ENCODE results near the gene CHRNA5. TPM values are rescaled to one million over a fixed set of nuclear protein-coding genes. Genes with fewer than 3 reads are reported as not detected.

CHRNA5 gene
- total RNA-seq, 2 experiments from 2014 or later: 2.4 to 4.0 TPM

DNA sequence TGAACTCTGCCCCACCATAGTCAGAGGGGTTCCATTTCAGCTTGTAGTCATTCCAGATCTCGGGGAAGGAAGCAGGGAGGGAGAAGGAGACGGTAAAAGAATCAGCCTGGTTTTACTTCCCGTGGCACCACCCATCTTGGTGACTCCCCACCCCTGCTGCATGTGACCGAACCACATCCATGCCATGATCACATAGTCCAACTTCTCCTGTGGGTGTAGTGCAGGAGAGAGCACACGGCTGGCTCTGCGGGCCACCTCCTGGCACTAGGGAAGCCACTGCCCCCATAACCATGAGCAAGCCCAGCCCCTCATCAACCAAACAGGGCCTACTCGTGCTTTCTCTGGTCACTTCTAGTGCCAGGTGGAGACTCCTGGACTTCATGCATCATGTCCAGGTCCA, 51.8 kb downstream of the CHRNA5 start:
- H3K4me3 Mint-ChIP-seq: no peak overlapping the region
- no peak overlapping the region for H3K27ac Mint-ChIP-seq
- H3K36me3 Mint-ChIP-seq (ENCODE audit: low read depth): no peaks in the 10 kb centered on the region
- no peaks in the 10 kb centered on the region for H3K9me3 Mint-ChIP-seq
- H3K27me3 Mint-ChIP-seq: peaks cover 33% of the 10 kb centered on the region
- no peak for DNase-seq
- ChIA-PET POLR2A (no interaction called here), CTCF (no interaction called here)
- peaks cover 5% of the 10 kb centered on the region for H3K4me1 Mint-ChIP-seq

DNA sequence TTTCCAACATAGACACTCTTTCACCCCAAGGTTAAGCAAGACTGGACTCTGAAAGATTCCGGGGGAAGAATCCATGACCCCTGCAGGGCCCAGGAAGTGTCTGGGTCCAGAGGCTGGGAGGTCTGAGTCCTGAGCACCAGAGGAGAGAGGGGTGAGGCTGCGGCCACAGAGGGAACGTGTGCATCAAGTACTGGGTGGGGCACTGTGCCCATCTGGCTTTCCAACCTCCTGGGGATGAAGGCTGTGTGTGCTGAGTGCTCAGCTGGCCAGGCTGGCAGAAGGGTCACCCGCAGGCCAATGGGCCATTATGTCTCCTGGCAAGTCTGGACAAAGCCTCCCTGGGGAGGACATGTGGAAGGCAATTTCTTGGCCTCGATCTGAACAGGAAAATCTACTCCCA, 52.2 kb downstream of the CHRNA5 start:
- H3K4me1 Mint-ChIP-seq: peaks cover 5% of the 10 kb centered on the region
- ChIA-PET CTCF (no interaction called here), POLR2A (no interaction called here)
- H3K36me3 Mint-ChIP-seq (ENCODE audit: low read depth): no peaks in the 10 kb centered on the region
- no peak for DNase-seq
- no peaks in the 10 kb centered on the region for H3K9me3 Mint-ChIP-seq
- H3K4me3 Mint-ChIP-seq: no peak overlapping the region
- H3K27me3 Mint-ChIP-seq: peaks cover 38% of the 10 kb centered on the region
- no peak overlapping the region for H3K27ac Mint-ChIP-seq

- no peak overlapping the region for H3K27ac Mint-ChIP-seq
- H3K9me3 Mint-ChIP-seq: no peaks in the 10 kb centered on the region
- DNase-seq: no peak
- peaks cover 5% of the 10 kb centered on the region for H3K4me1 Mint-ChIP-seq
- H3K4me3 Mint-ChIP-seq: no peak overlapping the region
- H3K27me3 Mint-ChIP-seq: peaks cover 42% of the 10 kb centered on the region
- H3K36me3 Mint-ChIP-seq (ENCODE audit: low read depth): no peaks in the 10 kb centered on the region
- ChIA-PET POLR2A (no interaction called here), CTCF (no interaction called here)
These were observed 52.7 kb downstream of the CHRNA5 start for GRCh38 chr15:78618064-78618463.

GRCh38 chr15:78618490-78618934, 53.2 kb downstream of the CHRNA5 start:
- H3K27me3 Mint-ChIP-seq: peaks cover 46% of the 10 kb centered on the region

GRCh38 chr15:78619022-78619950, 54.0 kb downstream of the CHRNA5 start:
- no peak for DNase-seq
- no peaks in the 10 kb centered on the region for H3K36me3 Mint-ChIP-seq (ENCODE audit: low read depth)
- H3K27me3 Mint-ChIP-seq: peaks cover 47% of the 10 kb centered on the region

More at GRCh38 chr15:78618490-78618934, 53.2 kb downstream of the CHRNA5 start:
- no peaks in the 10 kb centered on the region for H3K9me3 Mint-ChIP-seq
- H3K4me1 Mint-ChIP-seq: peaks cover 5% of the 10 kb centered on the region
- H3K27ac Mint-ChIP-seq: no peak overlapping the region
- ChIA-PET POLR2A (no interaction called here), CTCF (interaction anchor here (1.8 kb wide), 1 partner anchor 91 kb away, joined by 7 read pairs; no protein-coding TSS in a partner anchor)
- H3K36me3 Mint-ChIP-seq (ENCODE audit: low read depth): no peaks in the 10 kb centered on the region
- no peak overlapping the region for H3K4me3 Mint-ChIP-seq
- DNase-seq: peak; percentile 86

GRCh38 chr15:78620021-78620526, 54.8 kb downstream of the CHRNA5 start:
- POLR2A ChIA-PET: no interaction called here
- H3K27me3 Mint-ChIP-seq: peaks cover 47% of the 10 kb centered on the region
- no peaks in the 10 kb centered on the region for H3K9me3 Mint-ChIP-seq
- CTCF ChIA-PET: interaction anchor here (1.0 to 1.8 kb wide), 2 partner anchors 41 to 90 kb away, joined by 4 to 7 read pairs; no protein-coding TSS in a partner anchor
- H3K36me3 Mint-ChIP-seq (ENCODE audit: low read depth): no peaks in the 10 kb centered on the region
- no peak for DNase-seq
- H3K4me1 Mint-ChIP-seq: peaks cover 5% of the 10 kb centered on the region
- H3K4me3 Mint-ChIP-seq: no peak overlapping the region
- H3K27ac Mint-ChIP-seq: no peak overlapping the region

More at GRCh38 chr15:78619022-78619950, 54.0 kb downstream of the CHRNA5 start:
- POLR2A ChIA-PET: no interaction called here
- no peak overlapping the region for H3K4me3 Mint-ChIP-seq
- CTCF ChIA-PET: interaction anchor here (1.0 to 1.8 kb wide), 2 partner anchors 40 to 90 kb away, joined by 4 to 7 read pairs; no protein-coding TSS in a partner anchor
- peaks cover 5% of the 10 kb centered on the region for H3K4me1 Mint-ChIP-seq
- H3K27ac Mint-ChIP-seq: no peak overlapping the region
- no peaks in the 10 kb centered on the region for H3K9me3 Mint-ChIP-seq

DNA sequence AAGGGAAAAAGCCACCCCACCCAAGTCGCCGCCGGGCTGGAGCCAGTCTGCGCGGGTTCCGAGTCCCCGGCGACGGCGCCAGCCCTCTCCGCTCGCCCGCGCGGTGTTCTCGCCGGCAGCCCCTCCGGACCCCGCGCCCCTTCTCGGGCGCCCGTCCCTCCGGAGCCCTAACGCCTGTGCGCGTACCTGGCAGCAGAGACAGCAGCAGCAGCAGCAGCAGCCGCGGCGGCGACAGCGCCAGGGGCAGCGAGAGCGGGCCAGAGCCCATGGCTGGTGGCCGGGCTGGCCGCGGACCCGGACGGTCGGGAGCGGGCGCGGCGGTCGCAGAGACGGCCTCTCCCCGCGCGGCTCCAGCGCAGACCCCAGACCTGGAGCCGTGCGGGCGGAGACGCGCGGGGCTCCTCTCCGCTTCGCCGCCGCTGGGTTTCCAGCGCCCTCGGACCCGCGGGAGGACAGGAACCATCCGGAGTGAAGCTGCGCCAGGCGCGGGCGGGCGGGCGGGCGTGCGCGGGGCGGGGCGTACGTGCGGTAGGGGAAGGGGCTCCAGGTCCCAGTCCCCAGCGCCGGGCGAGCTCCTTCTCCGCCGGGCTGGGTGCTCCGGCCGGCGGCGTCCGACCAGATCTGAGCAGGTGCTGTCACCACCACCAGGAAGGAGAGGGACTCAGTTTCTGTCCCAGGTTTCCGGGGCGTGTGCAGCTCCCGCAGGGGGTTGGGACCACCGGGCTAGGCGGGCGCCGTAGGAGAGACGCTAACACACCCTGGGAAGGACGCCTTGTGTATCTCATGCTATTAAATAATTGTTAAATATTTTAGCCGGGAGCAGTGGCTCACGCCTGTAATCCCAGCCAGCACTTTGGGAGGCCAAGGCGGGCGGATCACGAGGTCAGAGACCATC, 55.5 kb downstream of the CHRNA5 start, which contains the start of gene CHRNA3:
CHRNA3 (minus strand) TSS at position 470 of the 895 bp plus-strand sequence; CDS start at position 268, 202 bp downstream.
- Mint-ChIP-seq H3K9me3 (no peaks in the 10 kb centered on the region), H3K27ac (no peak within 1 kb of the TSS), H3K27me3 (peaks cover 47% of the 10 kb centered on the region), H3K4me3 (no peak within 1 kb of the TSS), H3K36me3 (ENCODE audit: low read depth) (no peaks in the 10 kb centered on the region), H3K4me1 (peaks cover 5% of the 10 kb centered on the region)
- DNase-seq: no peak
- CTCF ChIA-PET: no interaction called here
- POLR2A ChIA-PET: interaction anchor here (0.6 kb wide), 1 partner anchor 694 kb away, joined by 3 read pairs; no protein-coding TSS in a partner anchor

- DNase-seq: no peak
- Mint-ChIP-seq H3K4me3 (no peak overlapping the region), H3K27ac (no peak overlapping the region), H3K4me1 (peaks cover 5% of the 10 kb centered on the region), H3K27me3 (peaks cover 51% of the 10 kb centered on the region), H3K36me3 (ENCODE audit: low read depth) (no peaks in the 10 kb centered on the region), H3K9me3 (no peaks in the 10 kb centered on the region)
- CTCF ChIA-PET: no interaction called here
- POLR2A ChIA-PET: no interaction called here
These were observed 56.6 kb downstream of the CHRNA5 start for GRCh38 chr15:78621810-78622402.

GRCh38 chr15:78623786-78624497, 58.6 kb downstream of the CHRNA5 start:
- H3K4me1 Mint-ChIP-seq: peaks cover 3% of the 10 kb centered on the region
- no peaks in the 10 kb centered on the region for H3K9me3 Mint-ChIP-seq
- CTCF ChIA-PET: no interaction called here
- H3K36me3 Mint-ChIP-seq (ENCODE audit: low read depth): no peaks in the 10 kb centered on the region
- H3K4me3 Mint-ChIP-seq: no peak overlapping the region
- POLR2A ChIA-PET: no interaction called here
- no peak overlapping the region for H3K27ac Mint-ChIP-seq
- H3K27me3 Mint-ChIP-seq: peaks cover 49% of the 10 kb centered on the region
- DNase-seq: no peak

- peaks cover 3% of the 10 kb centered on the region for H3K4me1 Mint-ChIP-seq
- POLR2A ChIA-PET: no interaction called here
- no peaks in the 10 kb centered on the region for H3K9me3 Mint-ChIP-seq
- H3K36me3 Mint-ChIP-seq (ENCODE audit: low read depth): no peaks in the 10 kb centered on the region
- H3K27me3 Mint-ChIP-seq: peaks cover 39% of the 10 kb centered on the region
- CTCF ChIA-PET: no interaction called here
- H3K4me3 Mint-ChIP-seq: no peak overlapping the region
- H3K27ac Mint-ChIP-seq: no peak overlapping the region
- no peak for DNase-seq
These were observed 59.6 kb downstream of the CHRNA5 start for GRCh38 chr15:78624651-78625590.

- no peaks in the 10 kb centered on the region for H3K36me3 Mint-ChIP-seq (ENCODE audit: low read depth)
- no peak overlapping the region for H3K4me3 Mint-ChIP-seq
- peaks cover 3% of the 10 kb centered on the region for H3K4me1 Mint-ChIP-seq
- H3K9me3 Mint-ChIP-seq: no peaks in the 10 kb centered on the region
- no peak overlapping the region for H3K27ac Mint-ChIP-seq
- ChIA-PET POLR2A (no interaction called here), CTCF (no interaction called here)
- no peak for DNase-seq
- peaks cover 37% of the 10 kb centered on the region for H3K27me3 Mint-ChIP-seq
These were observed 60.4 kb downstream of the CHRNA5 start for GRCh38 chr15:78625606-78626280.
